Cerebellar nuclear complex (tissue), 1 donor: ENCODE data around the gene TIMM10B.
"Not testable (repeated sequence)": the region's sequence is repeated elsewhere in the genome, so short reads cannot be mapped to it uniquely, and the experiment has no call there.

Source experiments
- DNase-seq, 2 experiments: peaks; one replicate each; lab custom pipeline; 2025; lab: John Stamatoyannopoulos, UW

Gene TIMM10B

GRCh38 chr11:6505577-6506240, 24.4 kb downstream of the TIMM10B start:
- no peak for DNase-seq

- DNase-seq: no peak
These were observed 35.6 kb downstream of the TIMM10B start for GRCh38 chr11:6516865-6517264.

- no peak for DNase-seq
These were observed 39.0 kb downstream of the TIMM10B start for GRCh38 chr11:6520265-6520664.

GRCh38 chr11:6521946-6522345, 40.6 kb downstream of the TIMM10B start:
- DNase-seq: not testable (repeated sequence)

- DNase-seq: no peak
These were observed 42.0 kb downstream of the TIMM10B start for GRCh38 chr11:6523253-6523652.

- no peak for DNase-seq
These were observed 45.3 kb downstream of the TIMM10B start for GRCh38 chr11:6526411-6527135.

GRCh38 chr11:6529266-6529665, 48.0 kb downstream of the TIMM10B start:
- DNase-seq: no peak

- DNase-seq: no peak
These were observed 49.5 kb downstream of the TIMM10B start for GRCh38 chr11:6530848-6531247.

- peak in 1 of 2 experiments; percentile 27 for DNase-seq
These were observed 50.0 kb downstream of the TIMM10B start for GRCh38 chr11:6531267-6531752.
